Brain microvascular endothelial cell (primary cell): ENCODE data around the gene KIF13A.
"Not testable (repeated sequence)": the region's sequence is repeated elsewhere in the genome, so short reads cannot be mapped to it uniquely, and the experiment has no call there.

Experiments used
- DNase-seq: peaks from one replicate; pipeline ENCODE4 v3.0.0-alpha.2; 2020
- H3K27ac ChIP-seq: fragments of 250-450 bp; sonication (Bioruptor Pico); 2 replicates; pipeline ENCODE4 v1.5.1; 2020; ENCODE audit warnings: mild to moderate bottlenecking, moderate library complexity
- H3K27me3 ChIP-seq: fragments of 250-450 bp; sonication (Bioruptor Pico); replicated peaks from 2 replicates; pipeline ENCODE4 v1.5.1; 2020; ENCODE audit warnings: mild to moderate bottlenecking
- H3K36me3 ChIP-seq: fragments of 250-450 bp; sonication (Bioruptor Pico); replicated peaks from 2 replicates; pipeline ENCODE4 v1.5.1; 2020; ENCODE audit warnings: mild to moderate bottlenecking
- H3K4me3 ChIP-seq: 2 replicates; pipeline ENCODE4 v1.5.1; 2011; ENCODE audit warnings: low read depth, mild to moderate bottlenecking, control low read depth, low read length, moderate library complexity
- in situ Hi-C: cut with HindIII; loops from 2 replicates; pipeline ENCODE4 v1.10.0; 2017; ENCODE audit warnings: low sequenced_read_pairs, low pct_ligation_motif_present
- TF ChIP-seq, protein P1 (sequence below): IDR thresholded peaks from 2 replicates; pipeline ENCODE4 v1.5.1; 2011; ENCODE audit warnings: low read depth, mild to moderate bottlenecking, moderate library complexity, low read length, control low read depth, inconsistent platforms; ENCODE audit errors: missing control alignments

Gene KIF13A

DNA sequence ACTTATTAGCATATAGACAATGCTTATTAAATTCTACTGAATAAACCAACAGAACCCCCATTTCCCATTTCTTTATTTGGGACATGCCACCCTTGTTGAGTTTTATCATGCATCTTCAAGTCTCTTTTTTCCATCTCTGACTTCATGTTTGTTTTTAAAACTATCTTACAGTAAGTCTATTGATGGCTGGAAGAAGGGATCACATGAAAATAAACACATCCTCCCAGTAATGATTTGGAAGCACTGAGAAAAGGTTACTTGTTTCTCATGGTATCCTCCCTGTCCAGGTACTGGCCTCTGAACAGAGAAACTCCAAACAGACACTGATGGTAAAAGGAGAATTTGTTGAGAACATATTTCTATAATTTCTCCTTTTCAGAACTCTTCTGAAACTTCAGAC, 74.9 kb downstream of the KIF13A start:
- Histone ChIP-seq H3K27me3 (no peaks in the 10 kb centered on the region), H3K4me3 (no peak overlapping the region), H3K36me3 (no peaks in the 10 kb centered on the region), H3K27ac (no peak overlapping the region)
- TF ChIP-seq, protein P1, sequence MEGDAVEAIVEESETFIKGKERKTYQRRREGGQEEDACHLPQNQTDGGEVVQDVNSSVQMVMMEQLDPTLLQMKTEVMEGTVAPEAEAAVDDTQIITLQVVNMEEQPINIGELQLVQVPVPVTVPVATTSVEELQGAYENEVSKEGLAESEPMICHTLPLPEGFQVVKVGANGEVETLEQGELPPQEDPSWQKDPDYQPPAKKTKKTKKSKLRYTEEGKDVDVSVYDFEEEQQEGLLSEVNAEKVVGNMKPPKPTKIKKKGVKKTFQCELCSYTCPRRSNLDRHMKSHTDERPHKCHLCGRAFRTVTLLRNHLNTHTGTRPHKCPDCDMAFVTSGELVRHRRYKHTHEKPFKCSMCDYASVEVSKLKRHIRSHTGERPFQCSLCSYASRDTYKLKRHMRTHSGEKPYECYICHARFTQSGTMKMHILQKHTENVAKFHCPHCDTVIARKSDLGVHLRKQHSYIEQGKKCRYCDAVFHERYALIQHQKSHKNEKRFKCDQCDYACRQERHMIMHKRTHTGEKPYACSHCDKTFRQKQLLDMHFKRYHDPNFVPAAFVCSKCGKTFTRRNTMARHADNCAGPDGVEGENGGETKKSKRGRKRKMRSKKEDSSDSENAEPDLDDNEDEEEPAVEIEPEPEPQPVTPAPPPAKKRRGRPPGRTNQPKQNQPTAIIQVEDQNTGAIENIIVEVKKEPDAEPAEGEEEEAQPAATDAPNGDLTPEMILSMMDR: no peak
- in situ Hi-C loops: no loop called here
- no peak for DNase-seq

- in situ Hi-C loops, H3K4me3 ChIP-seq, H3K27me3 ChIP-seq, H3K27ac ChIP-seq, H3K36me3 ChIP-seq: not testable (repeated sequence)
- peak; percentile 74 for DNase-seq
These were observed 75.8 kb downstream of the KIF13A start for GRCh38 chr6:17911656-17912055.

- Histone ChIP-seq H3K27ac (no peak overlapping the region), H3K27me3 (no peaks in the 10 kb centered on the region), H3K36me3 (no peaks in the 10 kb centered on the region), H3K4me3 (no peak overlapping the region)
- TF ChIP-seq, protein P1: no peak
- in situ Hi-C loops: no loop called here
- no peak for DNase-seq
These were observed 77.2 kb downstream of the KIF13A start for GRCh38 chr6:17910189-17910588.

DNA sequence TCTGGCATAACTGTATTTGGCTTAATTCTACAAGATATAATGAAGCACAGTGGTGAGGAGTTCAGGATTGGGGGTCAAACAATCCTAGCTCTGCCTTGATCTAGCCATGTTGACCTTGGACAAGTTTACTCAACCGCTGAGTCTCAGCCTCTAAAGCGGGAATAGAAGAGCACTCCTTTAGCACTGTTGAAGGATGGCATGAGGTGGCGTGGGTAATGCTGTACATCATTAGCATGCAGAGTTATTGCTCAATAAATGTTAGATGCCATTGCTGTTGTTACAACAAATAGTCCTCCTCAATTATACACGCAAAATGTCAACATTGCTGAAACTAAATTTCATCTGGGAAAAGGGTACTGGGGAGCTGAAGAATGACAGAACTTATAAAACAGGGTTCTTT, 78.6 kb downstream of the KIF13A start:
- DNase-seq: no peak
- no peaks in the 10 kb centered on the region for H3K36me3 ChIP-seq
- TF ChIP-seq, protein P1: no peak
- no peaks in the 10 kb centered on the region for H3K27me3 ChIP-seq
- in situ Hi-C loops: no loop called here
- no peak overlapping the region for H3K4me3 ChIP-seq
- H3K27ac ChIP-seq: no peak overlapping the region

- DNase-seq: peak; percentile 96
These were observed 79.8 kb downstream of the KIF13A start for GRCh38 chr6:17907406-17908229.

More at GRCh38 chr6:17907406-17908229, 79.8 kb downstream of the KIF13A start:
- Histone ChIP-seq H3K4me3 (no peak overlapping the region), H3K36me3 (no peaks in the 10 kb centered on the region), H3K27ac (peak overlapping the region; percentile 88), H3K27me3 (no peaks in the 10 kb centered on the region)
- TF ChIP-seq, protein P1: peak; percentile 61
- in situ Hi-C loops: no loop called here
